Muscle layer of colon (tissue), 2 donors: Measurements from ENCODE around the gene CDC7.

Experiments used
- H3K27ac ChIP-seq: one replicate; pipeline ENCODE4 v1.7.0; 2013; ENCODE audit warnings: low read depth, mild to moderate bottlenecking, low read length, moderate library complexity
- H3K27me3 ChIP-seq, 2 donors: one replicate each; pipeline ENCODE4 v1.7.0; 2013; ENCODE audit warnings: low read length in 2 of 2, mild to moderate bottlenecking in 2 of 2; ENCODE audit not compliant: insufficient read depth in 2 of 2, control insufficient read depth in 1 of 2
- H3K36me3 ChIP-seq: one replicate; pipeline ENCODE4 v1.7.0; 2013; ENCODE audit warnings: mild to moderate bottlenecking, low read length; ENCODE audit not compliant: insufficient read depth
- H3K4me1 ChIP-seq: one replicate; pipeline ENCODE4 v1.7.0; 2013; ENCODE audit warnings: mild to moderate bottlenecking, low read length; ENCODE audit not compliant: insufficient read depth
- H3K4me3 ChIP-seq, 2 donors: one replicate each; pipeline ENCODE4 v1.7.0; 2013; ENCODE audit warnings: low read length in 2 of 2, low read depth in 1 of 2, mild to moderate bottlenecking in 1 of 2, moderate library complexity in 1 of 2
- H3K9ac ChIP-seq: one replicate; pipeline ENCODE4 v1.7.0; 2013; ENCODE audit warnings: low read length
- H3K9me3 ChIP-seq: one replicate; pipeline ENCODE4 v1.7.0; 2013; ENCODE audit warnings: mild to moderate bottlenecking, low read length
- donor health status: abdominal sarcoma.
- donor health status: Adenocarcinoma of cecum.

The CDC7 gene

GRCh38 chr1:91499904-91500755 lies 521 bp upstream of the CDC7 start:
- H3K9ac ChIP-seq = peak overlapping the region; percentile 63
- peak overlapping the region; percentile 90 for H3K27ac ChIP-seq
- no peaks in the 10 kb centered on the region for H3K27me3 ChIP-seq

GRCh38 chr1:91501523-91501851 lies 836 bp downstream of the CDC7 start:
- H3K36me3 ChIP-seq = no peaks in the 10 kb centered on the region
- peak overlapping the region; percentile 75 to 91 for H3K4me3 ChIP-seq
- H3K4me1 ChIP-seq = peaks cover 15% of the 10 kb centered on the region
- peak overlapping the region; percentile 63 for H3K9ac ChIP-seq
- H3K27me3 ChIP-seq = no peaks in the 10 kb centered on the region
- H3K9me3 ChIP-seq = no peaks in the 10 kb centered on the region
- peak overlapping the region; percentile 90 for H3K27ac ChIP-seq

More at GRCh38 chr1:91499904-91500755, 521 bp upstream of the CDC7 start:
- Histone ChIP-seq H3K36me3 (no peaks in the 10 kb centered on the region), H3K4me3 (peak overlapping the region; percentile 75 to 91), H3K9me3 (no peaks in the 10 kb centered on the region), H3K4me1 (peaks cover 15% of the 10 kb centered on the region)

- Histone ChIP-seq H3K36me3 (no peaks in the 10 kb centered on the region), H3K27me3 (no peaks in the 10 kb centered on the region), H3K4me3 (peak overlapping the region in 1 of 2 donors; percentile 91), H3K4me1 (peaks cover 15% of the 10 kb centered on the region), H3K9me3 (no peaks in the 10 kb centered on the region), H3K27ac (peak overlapping the region; percentile 6), H3K9ac (peak overlapping the region; percentile 63)
Measured at GRCh38 chr1:91501971-91502671, 1.5 kb downstream of the CDC7 start.

- Histone ChIP-seq H3K36me3 (no peaks in the 10 kb centered on the region), H3K27me3 (no peaks in the 10 kb centered on the region), H3K4me3 (no peak overlapping the region), H3K9me3 (no peaks in the 10 kb centered on the region), H3K9ac (no peak overlapping the region), H3K4me1 (peaks cover 15% of the 10 kb centered on the region), H3K27ac (no peak overlapping the region)
Measured at GRCh38 chr1:91502672-91503184, 2.1 kb downstream of the CDC7 start.

- Histone ChIP-seq H3K9me3 (no peaks in the 10 kb centered on the region), H3K27ac (no peak overlapping the region), H3K4me3 (no peak overlapping the region), H3K9ac (no peak overlapping the region), H3K4me1 (peaks cover 15% of the 10 kb centered on the region), H3K27me3 (no peaks in the 10 kb centered on the region), H3K36me3 (no peaks in the 10 kb centered on the region)
Measured at GRCh38 chr1:91503332-91503900, 2.8 kb downstream of the CDC7 start.

- no peak overlapping the region for H3K9ac ChIP-seq
- H3K4me1 ChIP-seq = peaks cover 15% of the 10 kb centered on the region
- no peak overlapping the region for H3K27ac ChIP-seq
- H3K36me3 ChIP-seq = no peaks in the 10 kb centered on the region
- H3K4me3 ChIP-seq = no peak overlapping the region
- H3K9me3 ChIP-seq = no peaks in the 10 kb centered on the region
- no peaks in the 10 kb centered on the region for H3K27me3 ChIP-seq
Measured at GRCh38 chr1:91503975-91504530, 3.4 kb downstream of the CDC7 start.

GRCh38 chr1:91505086-91505485 lies 4.4 kb downstream of the CDC7 start:
- H3K36me3 ChIP-seq = no peaks in the 10 kb centered on the region
- H3K9ac ChIP-seq = no peak overlapping the region
- H3K27ac ChIP-seq = no peak overlapping the region
- H3K4me3 ChIP-seq = no peak overlapping the region
- peaks cover 12% of the 10 kb centered on the region for H3K4me1 ChIP-seq
- no peaks in the 10 kb centered on the region for H3K9me3 ChIP-seq
- H3K27me3 ChIP-seq = no peaks in the 10 kb centered on the region

- Histone ChIP-seq H3K36me3 (no peaks in the 10 kb centered on the region), H3K4me1 (peaks cover 9% of the 10 kb centered on the region), H3K27me3 (no peaks in the 10 kb centered on the region)
Measured at GRCh38 chr1:91506071-91506470, 5.4 kb downstream of the CDC7 start.

GRCh38 chr1:91507328-91507727 lies 6.7 kb downstream of the CDC7 start:
- Histone ChIP-seq H3K4me3 (no peak overlapping the region), H3K9me3 (no peaks in the 10 kb centered on the region), H3K27me3 (no peaks in the 10 kb centered on the region), H3K27ac (no peak overlapping the region), H3K4me1 (no peaks in the 10 kb centered on the region), H3K36me3 (no peaks in the 10 kb centered on the region), H3K9ac (no peak overlapping the region)

More at GRCh38 chr1:91506071-91506470, 5.4 kb downstream of the CDC7 start:
- H3K27ac ChIP-seq = no peak overlapping the region
- H3K9ac ChIP-seq = no peak overlapping the region
- no peaks in the 10 kb centered on the region for H3K9me3 ChIP-seq
- no peak overlapping the region for H3K4me3 ChIP-seq

- no peaks in the 10 kb centered on the region for H3K27me3 ChIP-seq
- no peaks in the 10 kb centered on the region for H3K4me1 ChIP-seq
- no peak overlapping the region for H3K9ac ChIP-seq
- no peak overlapping the region for H3K4me3 ChIP-seq
- no peak overlapping the region for H3K27ac ChIP-seq
- no peaks in the 10 kb centered on the region for H3K9me3 ChIP-seq
- H3K36me3 ChIP-seq = no peaks in the 10 kb centered on the region
Measured at GRCh38 chr1:91510754-91511153, 10.1 kb downstream of the CDC7 start.

GRCh38 chr1:91511386-91511785 lies 10.7 kb downstream of the CDC7 start:
- no peak overlapping the region for H3K4me3 ChIP-seq
- H3K27me3 ChIP-seq = no peaks in the 10 kb centered on the region
- H3K9ac ChIP-seq = no peak overlapping the region
- H3K9me3 ChIP-seq = no peaks in the 10 kb centered on the region
- H3K4me1 ChIP-seq = no peaks in the 10 kb centered on the region
- no peak overlapping the region for H3K27ac ChIP-seq
- no peaks in the 10 kb centered on the region for H3K36me3 ChIP-seq
